Parathyroid adenoma (tissue), 2 donors: ENCODE data around the gene POLDIP3.

ENCODE experiments used
- H2AFZ ChIP-seq: fragments of 300-600 bp; sonication (generic); one replicate; pipeline ENCODE4 v1.7.0; 2017; ENCODE audit warnings: antibody characterized with exemption, mild to moderate bottlenecking
- H3K27ac ChIP-seq: fragments of 300-600 bp; sonication (generic); one replicate; pipeline ENCODE4 v1.7.0; 2017
- H3K27me3 ChIP-seq: fragments of 300-600 bp; sonication (generic); one replicate; pipeline ENCODE4 v1.7.0; 2017; ENCODE audit warnings: low read length; ENCODE audit not compliant: control insufficient read depth, insufficient read depth
- H3K36me3 ChIP-seq: fragments of 300-600 bp; sonication (generic); one replicate; pipeline ENCODE4 v1.7.0; 2017; ENCODE audit warnings: low read length; ENCODE audit not compliant: control insufficient read depth, insufficient read depth
- H3K4me1 ChIP-seq: fragments of 300-600 bp; sonication (generic); one replicate; pipeline ENCODE4 v1.7.0; 2017; ENCODE audit warnings: control low read depth
- H3K4me2 ChIP-seq: fragments of 300-600 bp; sonication (generic); one replicate; pipeline ENCODE4 v1.7.0; 2017; ENCODE audit warnings: low read length
- H3K4me3 ChIP-seq: fragments of 300-600 bp; sonication (generic); one replicate; pipeline ENCODE4 v1.7.0; 2017; ENCODE audit warnings: low read depth, low read length
- H3K79me2 ChIP-seq: fragments of 300-600 bp; sonication (generic); one replicate; pipeline ENCODE4 v1.7.0; 2017; ENCODE audit warnings: control low read depth
- H3K9ac ChIP-seq: fragments of 300-600 bp; sonication (generic); one replicate; pipeline ENCODE4 v1.7.0; 2017; ENCODE audit warnings: mild to moderate bottlenecking
- H3K9me3 ChIP-seq: fragments of 300-600 bp; sonication (generic); one replicate; pipeline ENCODE4 v1.7.0; 2017; ENCODE audit warnings: low read length; ENCODE audit not compliant: control insufficient read depth
- TF ChIP-seq, protein P1 (sequence below): fragments of 300-600 bp; sonication (generic); IDR thresholded peaks from one replicate; pipeline ENCODE4 v1.7.0; 2017; ENCODE audit warnings: antibody characterized with exemption, mild to moderate bottlenecking
- donor health status: primary hyperparathyroidism.

The POLDIP3 gene

DNA sequence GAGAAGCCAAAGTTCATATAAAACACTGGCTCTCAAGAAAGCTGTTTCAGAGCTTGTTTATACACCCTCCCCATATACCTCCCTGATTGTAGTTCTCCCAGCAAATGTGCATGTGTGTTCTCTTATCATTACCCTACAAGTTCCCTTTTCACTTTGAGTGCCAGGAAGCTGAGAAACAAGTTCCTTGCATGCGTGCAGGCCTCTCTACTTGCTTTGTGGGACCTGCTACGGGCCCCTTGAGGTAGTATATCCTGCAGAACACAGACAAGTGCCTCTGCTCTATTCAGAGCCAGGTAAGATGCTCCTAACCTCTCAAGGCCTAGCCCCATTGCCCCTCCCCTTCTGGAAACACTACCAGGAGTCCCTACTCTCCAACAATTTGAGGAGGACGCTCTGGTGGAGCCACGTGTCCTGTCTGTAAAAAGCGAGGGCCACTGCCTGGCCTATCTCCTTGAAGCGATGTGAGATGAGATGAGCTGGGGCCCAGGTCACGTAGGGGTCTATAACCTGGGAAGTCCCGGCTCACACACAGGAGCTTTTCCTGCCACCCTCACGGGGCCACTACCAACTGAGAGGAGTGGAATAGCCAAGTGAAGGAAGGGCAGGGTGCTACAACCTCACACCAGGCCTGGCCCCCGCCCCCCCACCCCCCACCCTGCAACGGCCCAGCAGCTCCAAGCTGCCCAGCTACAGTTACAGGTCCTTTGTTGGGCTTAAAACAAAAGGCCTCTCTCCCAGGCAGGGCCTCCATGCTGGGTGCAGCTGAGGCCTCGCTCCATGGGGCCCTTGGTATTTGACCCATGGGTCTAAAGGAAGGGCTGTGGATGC lies 28.3 kb upstream of the POLDIP3 start:
- Histone ChIP-seq H3K36me3 (no peaks in the 10 kb centered on the region), H3K9me3 (no peaks in the 10 kb centered on the region), H3K4me1 (no peaks in the 10 kb centered on the region), H3K27me3 (no peaks in the 10 kb centered on the region), H3K4me3 (no peak overlapping the region), H3K79me2 (no peaks in the 10 kb centered on the region), H2AFZ (no peak overlapping the region), H3K9ac (no peak overlapping the region), H3K4me2 (no peak overlapping the region), H3K27ac (no peak overlapping the region)
- TF ChIP-seq, protein P1, sequence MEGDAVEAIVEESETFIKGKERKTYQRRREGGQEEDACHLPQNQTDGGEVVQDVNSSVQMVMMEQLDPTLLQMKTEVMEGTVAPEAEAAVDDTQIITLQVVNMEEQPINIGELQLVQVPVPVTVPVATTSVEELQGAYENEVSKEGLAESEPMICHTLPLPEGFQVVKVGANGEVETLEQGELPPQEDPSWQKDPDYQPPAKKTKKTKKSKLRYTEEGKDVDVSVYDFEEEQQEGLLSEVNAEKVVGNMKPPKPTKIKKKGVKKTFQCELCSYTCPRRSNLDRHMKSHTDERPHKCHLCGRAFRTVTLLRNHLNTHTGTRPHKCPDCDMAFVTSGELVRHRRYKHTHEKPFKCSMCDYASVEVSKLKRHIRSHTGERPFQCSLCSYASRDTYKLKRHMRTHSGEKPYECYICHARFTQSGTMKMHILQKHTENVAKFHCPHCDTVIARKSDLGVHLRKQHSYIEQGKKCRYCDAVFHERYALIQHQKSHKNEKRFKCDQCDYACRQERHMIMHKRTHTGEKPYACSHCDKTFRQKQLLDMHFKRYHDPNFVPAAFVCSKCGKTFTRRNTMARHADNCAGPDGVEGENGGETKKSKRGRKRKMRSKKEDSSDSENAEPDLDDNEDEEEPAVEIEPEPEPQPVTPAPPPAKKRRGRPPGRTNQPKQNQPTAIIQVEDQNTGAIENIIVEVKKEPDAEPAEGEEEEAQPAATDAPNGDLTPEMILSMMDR = no peak

DNA sequence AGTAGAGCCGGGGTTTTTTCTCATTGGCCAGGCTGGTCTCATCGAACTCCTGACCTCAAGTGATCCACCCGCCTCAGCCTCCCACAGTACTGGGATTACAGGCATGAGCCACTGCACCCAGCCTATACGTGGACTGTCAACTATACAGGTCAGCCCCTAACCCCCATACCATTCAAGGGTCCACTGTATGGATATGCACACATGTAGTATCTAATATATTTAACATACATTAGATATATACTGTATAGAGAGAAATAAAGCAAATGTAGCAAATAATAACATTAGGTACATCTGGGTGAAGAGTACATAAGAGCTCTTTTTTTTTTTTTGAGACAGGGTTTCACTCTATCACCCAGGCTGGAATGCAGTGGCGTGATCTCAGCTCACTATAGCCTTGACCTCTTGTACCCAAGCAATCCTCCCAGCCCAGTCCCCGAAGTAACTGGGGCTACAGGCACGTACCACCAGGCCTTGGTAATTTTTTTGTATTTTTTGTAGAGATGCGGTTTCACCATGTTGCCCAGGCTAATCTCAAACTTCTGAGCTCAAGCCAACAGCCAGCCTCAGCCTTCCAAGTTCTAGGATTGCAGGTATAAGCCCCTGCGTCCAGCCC lies 27.2 kb upstream of the POLDIP3 start:
- Histone ChIP-seq H3K9ac (no peak overlapping the region), H3K27ac (no peak overlapping the region), H2AFZ (no peak overlapping the region), H3K4me2 (no peak overlapping the region), H3K4me3 (no peak overlapping the region), H3K9me3 (no peaks in the 10 kb centered on the region), H3K27me3 (no peaks in the 10 kb centered on the region), H3K36me3 (no peaks in the 10 kb centered on the region), H3K79me2 (peaks cover under 1% of the 10 kb centered on the region), H3K4me1 (no peaks in the 10 kb centered on the region)
- TF ChIP-seq, protein P1 = no peak

DNA sequence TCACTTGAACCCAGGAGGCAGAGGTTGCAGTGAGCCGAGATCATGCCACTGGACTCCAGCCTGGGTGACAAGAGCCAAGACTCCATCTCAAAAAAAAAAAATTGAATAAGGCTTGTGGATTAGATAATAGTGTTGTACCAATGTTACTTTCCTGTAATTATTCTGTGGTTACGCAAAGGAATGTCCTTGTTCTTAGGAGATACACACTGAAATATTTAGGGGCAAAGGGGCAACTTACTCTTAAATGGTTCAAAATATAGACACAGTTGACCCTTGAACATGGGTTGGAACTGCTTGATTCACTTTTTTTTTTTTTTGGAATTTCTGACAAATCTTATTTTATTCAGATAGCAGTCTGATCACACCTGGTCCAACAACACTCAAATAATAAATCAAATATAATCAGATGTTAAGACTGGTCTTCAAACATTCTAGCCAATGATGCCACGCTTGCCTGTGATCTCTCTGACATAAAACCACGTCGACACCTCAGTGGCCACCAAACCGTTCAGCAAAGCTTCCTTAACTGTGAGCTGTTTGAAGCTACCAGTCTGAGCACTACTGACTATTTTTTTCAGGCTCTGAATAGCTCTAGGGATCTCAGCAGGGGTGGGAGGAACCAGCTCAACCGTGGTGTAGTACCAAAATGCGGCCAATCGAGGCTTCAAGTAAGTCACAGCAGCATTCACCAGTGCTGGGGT lies 25.0 kb upstream of the POLDIP3 start:
- no peak overlapping the region for H3K4me3 ChIP-seq
- no peak overlapping the region for H3K9ac ChIP-seq
- peaks cover 2% of the 10 kb centered on the region for H3K79me2 ChIP-seq
- no peaks in the 10 kb centered on the region for H3K9me3 ChIP-seq
- TF ChIP-seq, protein P1 = no peak
- H3K4me2 ChIP-seq = no peak overlapping the region
- no peaks in the 10 kb centered on the region for H3K27me3 ChIP-seq
- no peaks in the 10 kb centered on the region for H3K36me3 ChIP-seq
- no peak overlapping the region for H3K27ac ChIP-seq
- no peaks in the 10 kb centered on the region for H3K4me1 ChIP-seq
- H2AFZ ChIP-seq = no peak overlapping the region

DNA sequence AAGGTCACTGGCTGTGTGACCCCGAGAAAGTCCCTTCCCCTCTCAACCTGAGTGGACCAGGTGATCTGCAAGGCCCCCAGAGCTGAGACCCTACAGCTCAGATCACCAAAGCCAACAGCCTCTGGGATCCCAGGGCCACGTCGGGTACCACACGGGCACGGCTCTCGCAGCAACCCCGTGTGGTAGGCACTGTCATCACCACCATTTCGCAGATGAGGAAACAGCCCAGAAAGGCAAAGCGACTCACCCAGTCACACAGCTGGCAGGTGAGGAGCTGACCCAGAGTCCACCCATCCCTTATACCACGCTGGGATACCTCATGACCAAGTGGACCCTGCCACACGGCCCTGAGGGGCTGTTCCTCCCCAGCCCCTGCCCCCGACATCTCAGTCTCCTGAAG lies 22.9 kb upstream of the POLDIP3 start:
- H3K79me2 ChIP-seq = peaks cover 2% of the 10 kb centered on the region
- H3K4me3 ChIP-seq = no peak overlapping the region
- H2AFZ ChIP-seq = no peak overlapping the region
- H3K4me2 ChIP-seq = no peak overlapping the region
- no peaks in the 10 kb centered on the region for H3K36me3 ChIP-seq
- H3K27ac ChIP-seq = no peak overlapping the region
- no peaks in the 10 kb centered on the region for H3K4me1 ChIP-seq
- TF ChIP-seq, protein P1 = no peak
- H3K9ac ChIP-seq = no peak overlapping the region
- no peaks in the 10 kb centered on the region for H3K27me3 ChIP-seq
- H3K9me3 ChIP-seq = no peaks in the 10 kb centered on the region
